Measurements from ENCODE around the gene G2E3.

DNA sequence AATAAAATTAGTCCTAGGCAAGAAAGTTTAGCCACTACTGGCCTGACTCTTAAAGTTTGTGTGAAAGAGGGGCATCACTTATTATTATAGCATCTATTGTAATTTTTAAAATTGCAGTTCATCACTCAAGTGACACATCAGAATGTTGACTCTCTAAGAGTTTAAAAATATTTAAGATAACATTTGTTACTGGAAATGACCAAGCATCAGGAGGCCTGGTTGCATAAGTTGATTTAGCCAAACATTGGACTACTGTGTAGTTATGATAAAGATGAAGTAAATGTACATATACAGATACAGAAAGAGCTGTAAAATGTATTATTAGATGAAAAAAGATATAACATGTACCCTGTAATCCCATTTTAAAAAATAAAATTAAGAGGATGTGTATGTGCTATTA is 110.6 kb downstream of the G2E3 start:
- TF ChIP-seq, protein P1, sequence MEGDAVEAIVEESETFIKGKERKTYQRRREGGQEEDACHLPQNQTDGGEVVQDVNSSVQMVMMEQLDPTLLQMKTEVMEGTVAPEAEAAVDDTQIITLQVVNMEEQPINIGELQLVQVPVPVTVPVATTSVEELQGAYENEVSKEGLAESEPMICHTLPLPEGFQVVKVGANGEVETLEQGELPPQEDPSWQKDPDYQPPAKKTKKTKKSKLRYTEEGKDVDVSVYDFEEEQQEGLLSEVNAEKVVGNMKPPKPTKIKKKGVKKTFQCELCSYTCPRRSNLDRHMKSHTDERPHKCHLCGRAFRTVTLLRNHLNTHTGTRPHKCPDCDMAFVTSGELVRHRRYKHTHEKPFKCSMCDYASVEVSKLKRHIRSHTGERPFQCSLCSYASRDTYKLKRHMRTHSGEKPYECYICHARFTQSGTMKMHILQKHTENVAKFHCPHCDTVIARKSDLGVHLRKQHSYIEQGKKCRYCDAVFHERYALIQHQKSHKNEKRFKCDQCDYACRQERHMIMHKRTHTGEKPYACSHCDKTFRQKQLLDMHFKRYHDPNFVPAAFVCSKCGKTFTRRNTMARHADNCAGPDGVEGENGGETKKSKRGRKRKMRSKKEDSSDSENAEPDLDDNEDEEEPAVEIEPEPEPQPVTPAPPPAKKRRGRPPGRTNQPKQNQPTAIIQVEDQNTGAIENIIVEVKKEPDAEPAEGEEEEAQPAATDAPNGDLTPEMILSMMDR (conservative IDR thresholded peaks at IDR 0.05; ENCODE audit: low read depth in 2 of 2): no peak
- TF ChIP-seq POLR2AphosphoS5 (IDR thresholded peaks at IDR 0.05; ENCODE audit: low read depth): no peak
- no peak for TF ChIP-seq NANOG (IDR thresholded peaks at IDR 0.05; ENCODE audit: borderline replicate concordance)
- no peak for TF ChIP-seq EZH2phosphoT487 (IDR thresholded peaks at IDR 0.05; ENCODE audit: unreplicated experiment)
- TF ChIP-seq CREB1 (CRISPR knock-in tag; IDR thresholded peaks at IDR 0.05; ENCODE audit: low read depth): no peak
